Measurements from ENCODE around the gene GPC6.

- TF ChIP-seq CTCF (IDR thresholded peaks at IDR 0.05; ENCODE audit: low read length) (no peak), EZH2 (IDR thresholded peaks at IDR 0.05; ENCODE audit: borderline replicate concordance, low read length) (no peak)
These were observed 806.5 kb downstream of the GPC6 start for GRCh38 chr13:94033098-94033497.

All from OCI-LY1 (cell line).